HL-60 (cell line): ENCODE data around the gene FN1.

ENCODE experiments used
- DNase-seq, 2 experiments: peaks; one replicate each; pipeline ENCODE4 v3.0.0-alpha.2; 2010 to 2020; ENCODE audit warnings: low read depth in 1 of 2, low spot score in 1 of 2
- H3K27ac ChIP-seq: fragments of 250-450 bp; sonication (Bioruptor Pico); replicated peaks from 2 replicates; pipeline ENCODE4 v1.5.1; 2020; ENCODE audit warnings: mild to moderate bottlenecking, moderate library complexity
- H3K27me3 ChIP-seq: fragments of 250-450 bp; sonication (Bioruptor Pico); 2 replicates; pipeline ENCODE4 v1.5.1; 2021; ENCODE audit warnings: mild to moderate bottlenecking, moderate library complexity; ENCODE audit not compliant: insufficient read depth, poor library complexity, severe bottlenecking
- H3K4me3 ChIP-seq: replicated peaks from 2 replicates; pipeline ENCODE4 v1.5.1; 2011; ENCODE audit warnings: mild to moderate bottlenecking, control low read depth, low read length; ENCODE audit not compliant: insufficient read depth
- CTCF ChIP-seq: IDR thresholded peaks from one replicate; pipeline ENCODE4 v1.5.1; 2011; ENCODE audit warnings: low read length, control low read depth, inconsistent platforms; ENCODE audit not compliant: insufficient read depth
- GABPA ChIP-seq: IDR thresholded peaks from 2 replicates; pipeline ENCODE4 v1.6.1; 2012; ENCODE audit warnings: low read depth
- POLR2AphosphoS5 ChIP-seq: IDR thresholded peaks from 2 replicates; pipeline ENCODE4 v1.6.1; 2012; ENCODE audit warnings: low read depth
- REST ChIP-seq: IDR thresholded peaks from 2 replicates; pipeline ENCODE4 v1.6.1; 2012; ENCODE audit warnings: low read depth; ENCODE audit not compliant: insufficient replicate concordance
- SPI1 ChIP-seq: IDR thresholded peaks from 2 replicates; pipeline ENCODE4 v1.6.1; 2012; ENCODE audit warnings: low read depth, mild to moderate bottlenecking, borderline replicate concordance

FN1 gene

GRCh38 chr2:215365184-215365658 is 70.6 kb downstream of the FN1 start:
- no peak for DNase-seq
- H3K27ac ChIP-seq: no peak overlapping the region
- H3K4me3 ChIP-seq: no peak overlapping the region
- no peaks in the 10 kb centered on the region for H3K27me3 ChIP-seq
- TF ChIP-seq GABPA: no peak
- no peak for TF ChIP-seq POLR2AphosphoS5
- TF ChIP-seq CTCF: no peak
- TF ChIP-seq SPI1: no peak
- TF ChIP-seq REST: no peak

GRCh38 chr2:215364157-215365155 is 71.4 kb downstream of the FN1 start:
- TF ChIP-seq POLR2AphosphoS5: no peak
- no peak for TF ChIP-seq CTCF
- TF ChIP-seq REST: no peak
- TF ChIP-seq SPI1: no peak
- TF ChIP-seq GABPA: no peak
- Histone ChIP-seq H3K4me3 (no peak overlapping the region), H3K27me3 (no peaks in the 10 kb centered on the region), H3K27ac (no peak overlapping the region)
- DNase-seq: no peak

- Histone ChIP-seq H3K4me3 (no peak overlapping the region), H3K27ac (no peak overlapping the region), H3K27me3 (no peaks in the 10 kb centered on the region)
- TF ChIP-seq REST (no peak), GABPA (no peak), SPI1 (no peak), POLR2AphosphoS5 (no peak), CTCF (no peak)
- no peak for DNase-seq
These were observed 72.3 kb downstream of the FN1 start for GRCh38 chr2:215363461-215364156.
